Measurements from ENCODE around the gene ANKS6. TPM values are rescaled to one million over a fixed set of nuclear protein-coding genes. Genes with fewer than 3 reads are reported as not detected.

The ANKS6 gene
- polyA plus RNA-seq, 1 donor from 2014 or later = 16.6 TPM

DNA sequence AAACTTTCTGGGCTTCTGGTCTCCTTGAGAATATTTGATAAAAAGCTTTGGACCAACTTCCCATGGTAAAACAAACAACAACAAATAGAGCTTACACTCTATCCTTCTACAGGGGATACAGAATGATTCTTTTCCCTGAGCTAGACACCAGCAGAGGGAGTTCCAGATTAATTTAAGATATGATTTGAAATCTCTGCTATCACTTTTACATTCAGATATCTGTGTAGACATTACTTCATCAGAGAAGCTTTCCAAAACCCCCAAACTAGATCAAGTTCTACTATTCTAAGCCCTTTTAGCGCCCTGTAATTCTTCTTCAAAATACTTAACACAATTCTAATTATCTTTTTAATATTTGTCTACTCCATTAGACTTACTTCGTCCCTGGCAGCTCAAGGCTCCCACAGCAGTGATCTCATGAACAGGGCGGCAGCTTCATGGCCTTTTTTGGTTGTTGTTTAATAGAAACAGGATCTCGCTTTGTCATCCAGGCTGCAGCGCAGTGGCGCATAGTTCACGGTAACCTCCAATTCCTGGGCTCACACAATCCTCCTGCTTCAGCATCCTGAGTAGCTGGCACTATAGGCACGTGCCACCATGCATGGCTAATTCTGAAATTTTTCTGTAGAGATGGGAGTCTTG, 10.2 kb upstream of the ANKS6 start:
- Histone ChIP-seq H3K9ac (ENCODE audit: low read length) (no peak overlapping the region), H3K79me2 (replicated peaks; ENCODE audit: insufficient read depth, low read length) (no peaks in the 10 kb centered on the region), H3K36me3 (ENCODE audit: insufficient read depth, low read length) (no peaks in the 10 kb centered on the region), H4K20me1 (ENCODE audit: insufficient read depth) (no peaks in the 10 kb centered on the region), H3K9me2 (ENCODE audit: insufficient read depth, low read length) (no peaks in the 10 kb centered on the region), H3K27ac (ENCODE audit: low read length) (peak overlapping the region; percentile 0), H3K27me3 (ENCODE audit: insufficient read depth, low read depth, low read length) (no peaks in the 10 kb centered on the region), H3K4me3 (ENCODE audit: low read length) (peak overlapping the region; percentile 59), H3K4me2 (ENCODE audit: low read length) (no peak overlapping the region), H3K9me3 (ENCODE audit: low read length) (no peaks in the 10 kb centered on the region), H2AFZ (ENCODE audit: low read depth, low read length) (no peak overlapping the region), H3F3A (ENCODE audit: insufficient read depth, low read length, poor library complexity, severe bottlenecking) (peaks cover 6% of the 10 kb centered on the region)
- TF ChIP-seq TAF1 (IDR thresholded peaks at IDR 0.05; ENCODE audit: low read depth) (no peak), RAD21 (conservative IDR thresholded peaks at IDR 0.05) (peak; percentile 46)
- TF ChIP-seq, protein P1, sequence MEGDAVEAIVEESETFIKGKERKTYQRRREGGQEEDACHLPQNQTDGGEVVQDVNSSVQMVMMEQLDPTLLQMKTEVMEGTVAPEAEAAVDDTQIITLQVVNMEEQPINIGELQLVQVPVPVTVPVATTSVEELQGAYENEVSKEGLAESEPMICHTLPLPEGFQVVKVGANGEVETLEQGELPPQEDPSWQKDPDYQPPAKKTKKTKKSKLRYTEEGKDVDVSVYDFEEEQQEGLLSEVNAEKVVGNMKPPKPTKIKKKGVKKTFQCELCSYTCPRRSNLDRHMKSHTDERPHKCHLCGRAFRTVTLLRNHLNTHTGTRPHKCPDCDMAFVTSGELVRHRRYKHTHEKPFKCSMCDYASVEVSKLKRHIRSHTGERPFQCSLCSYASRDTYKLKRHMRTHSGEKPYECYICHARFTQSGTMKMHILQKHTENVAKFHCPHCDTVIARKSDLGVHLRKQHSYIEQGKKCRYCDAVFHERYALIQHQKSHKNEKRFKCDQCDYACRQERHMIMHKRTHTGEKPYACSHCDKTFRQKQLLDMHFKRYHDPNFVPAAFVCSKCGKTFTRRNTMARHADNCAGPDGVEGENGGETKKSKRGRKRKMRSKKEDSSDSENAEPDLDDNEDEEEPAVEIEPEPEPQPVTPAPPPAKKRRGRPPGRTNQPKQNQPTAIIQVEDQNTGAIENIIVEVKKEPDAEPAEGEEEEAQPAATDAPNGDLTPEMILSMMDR (IDR thresholded peaks at IDR 0.05; ENCODE audit: poor library complexity, severe bottlenecking) = peak; percentile 57

DNA sequence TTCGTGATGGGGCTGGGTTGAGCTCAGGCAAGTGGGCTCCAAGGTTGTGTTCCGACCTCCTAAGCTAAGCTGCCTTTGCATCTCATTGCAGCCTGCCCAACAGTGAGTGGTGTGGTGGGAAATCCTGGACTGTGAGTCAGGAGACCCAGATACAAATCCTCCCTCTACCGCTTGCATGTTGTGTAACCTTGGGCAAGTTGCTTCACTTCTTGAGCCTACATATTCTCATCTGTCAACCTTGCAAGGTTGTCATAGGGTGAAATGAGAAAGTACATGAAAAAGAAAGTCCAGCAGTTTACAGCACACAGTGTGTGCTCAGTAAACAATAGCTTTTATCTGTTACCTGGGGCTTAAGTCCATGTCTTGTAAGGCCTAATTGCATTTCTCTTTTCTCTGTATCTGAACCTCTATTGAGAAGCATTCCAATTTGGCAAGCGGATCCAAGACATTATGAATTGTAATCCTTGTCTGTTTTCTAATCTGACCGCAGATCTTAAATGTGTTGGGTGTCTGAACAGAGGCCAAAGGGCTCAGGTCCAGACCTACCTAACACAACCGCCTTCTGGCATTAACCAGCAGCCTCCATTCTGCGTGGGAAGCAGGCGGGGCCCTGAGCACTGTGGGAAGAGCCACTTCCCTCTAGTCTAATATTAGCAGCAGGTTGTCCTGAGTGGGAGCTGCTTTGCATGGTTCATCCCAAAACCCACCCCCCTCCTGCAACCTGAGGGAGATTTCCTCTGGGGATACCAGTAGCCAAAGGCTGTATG, 9.3 kb upstream of the ANKS6 start:
- H3K27me3 ChIP-seq (ENCODE audit: insufficient read depth, low read depth, low read length) = no peaks in the 10 kb centered on the region
- no peak for TF ChIP-seq TAF1 (IDR thresholded peaks at IDR 0.05; ENCODE audit: low read depth)
- no peak for TF ChIP-seq RAD21 (conservative IDR thresholded peaks at IDR 0.05)
- TF ChIP-seq MXI1 (conservative IDR thresholded peaks at IDR 0.05; ENCODE audit: poor library complexity, severe bottlenecking) = no peak
- no peak for TF ChIP-seq EZH2 (IDR thresholded peaks at IDR 0.05; ENCODE audit: borderline replicate concordance, insufficient read depth, low read length, poor library complexity, severe bottlenecking)
- no peak for TF ChIP-seq EP300 (conservative IDR thresholded peaks at IDR 0.05; ENCODE audit: poor library complexity, severe bottlenecking)
- no peak for TF ChIP-seq SMC3 (conservative IDR thresholded peaks at IDR 0.05; ENCODE audit: poor library complexity)
- TF ChIP-seq, protein P2, sequence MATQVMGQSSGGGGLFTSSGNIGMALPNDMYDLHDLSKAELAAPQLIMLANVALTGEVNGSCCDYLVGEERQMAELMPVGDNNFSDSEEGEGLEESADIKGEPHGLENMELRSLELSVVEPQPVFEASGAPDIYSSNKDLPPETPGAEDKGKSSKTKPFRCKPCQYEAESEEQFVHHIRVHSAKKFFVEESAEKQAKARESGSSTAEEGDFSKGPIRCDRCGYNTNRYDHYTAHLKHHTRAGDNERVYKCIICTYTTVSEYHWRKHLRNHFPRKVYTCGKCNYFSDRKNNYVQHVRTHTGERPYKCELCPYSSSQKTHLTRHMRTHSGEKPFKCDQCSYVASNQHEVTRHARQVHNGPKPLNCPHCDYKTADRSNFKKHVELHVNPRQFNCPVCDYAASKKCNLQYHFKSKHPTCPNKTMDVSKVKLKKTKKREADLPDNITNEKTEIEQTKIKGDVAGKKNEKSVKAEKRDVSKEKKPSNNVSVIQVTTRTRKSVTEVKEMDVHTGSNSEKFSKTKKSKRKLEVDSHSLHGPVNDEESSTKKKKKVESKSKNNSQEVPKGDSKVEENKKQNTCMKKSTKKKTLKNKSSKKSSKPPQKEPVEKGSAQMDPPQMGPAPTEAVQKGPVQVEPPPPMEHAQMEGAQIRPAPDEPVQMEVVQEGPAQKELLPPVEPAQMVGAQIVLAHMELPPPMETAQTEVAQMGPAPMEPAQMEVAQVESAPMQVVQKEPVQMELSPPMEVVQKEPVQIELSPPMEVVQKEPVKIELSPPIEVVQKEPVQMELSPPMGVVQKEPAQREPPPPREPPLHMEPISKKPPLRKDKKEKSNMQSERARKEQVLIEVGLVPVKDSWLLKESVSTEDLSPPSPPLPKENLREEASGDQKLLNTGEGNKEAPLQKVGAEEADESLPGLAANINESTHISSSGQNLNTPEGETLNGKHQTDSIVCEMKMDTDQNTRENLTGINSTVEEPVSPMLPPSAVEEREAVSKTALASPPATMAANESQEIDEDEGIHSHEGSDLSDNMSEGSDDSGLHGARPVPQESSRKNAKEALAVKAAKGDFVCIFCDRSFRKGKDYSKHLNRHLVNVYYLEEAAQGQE (IDR thresholded peaks at IDR 0.05; ENCODE audit: borderline replicate concordance) = no peak
- TF ChIP-seq POLR2AphosphoS5 (IDR thresholded peaks at IDR 0.05) = no peak
- TF ChIP-seq, protein P1 (IDR thresholded peaks at IDR 0.05; ENCODE audit: poor library complexity, severe bottlenecking) = no peak

More for the DNA sequence above, 9.3 kb upstream of the ANKS6 start:
- Histone ChIP-seq H3K27ac (ENCODE audit: low read length) (no peak overlapping the region), H4K20me1 (ENCODE audit: insufficient read depth) (no peaks in the 10 kb centered on the region), H3K9me3 (ENCODE audit: low read length) (no peaks in the 10 kb centered on the region), H3K36me3 (ENCODE audit: insufficient read depth, low read length) (no peaks in the 10 kb centered on the region), H3K4me3 (ENCODE audit: low read length) (no peak overlapping the region), H2AFZ (ENCODE audit: low read depth, low read length) (no peak overlapping the region), H3K79me2 (replicated peaks; ENCODE audit: insufficient read depth, low read length) (no peaks in the 10 kb centered on the region), H3K9me2 (ENCODE audit: insufficient read depth, low read length) (no peaks in the 10 kb centered on the region), H3K4me2 (ENCODE audit: low read length) (no peak overlapping the region), H3K9ac (ENCODE audit: low read length) (no peak overlapping the region), H3F3A (ENCODE audit: insufficient read depth, low read length, poor library complexity, severe bottlenecking) (peaks cover 6% of the 10 kb centered on the region)

All from neural cell (in vitro differentiated cells).